GM12878 (cell line): ENCODE data around the gene ZNF335. TPM values are rescaled to one million over a fixed set of nuclear protein-coding genes. Genes with fewer than 3 reads are reported as not detected.

Experiments used
- ATAC-seq: fragments of 200-7000 bp; cut with Tn5 transposase; 3 replicates; pipeline ENCODE4 v1.9.1; 2020; ENCODE audit warnings: mild to moderate bottlenecking, moderate library complexity
- BruUV-seq: library from RNA; stranded (reverse); fragments of 400-500 nt; replicated peaks from 2 replicates; lab custom pipeline; 2021; lab: Mats Ljungman, UMichigan
- CTCF ChIA-PET: fragments of 300-600 bp; sonication (Branson Sonifier 250); formaldehyde crosslinking; extraction: SDS; loops from one replicate; lab custom pipeline; 2021; ENCODE audit warnings: inconsistent platforms; lab: Yijun Ruan, JAX
- POLR2A ChIA-PET: fragments of 350-600 bp; formaldehyde crosslinking; extraction: SDS; loops from one replicate; lab custom pipeline; 2021; ENCODE audit warnings: inconsistent platforms; lab: Charles Lee
- RAD21 ChIA-PET: fragments of 300-600 bp; sonication (Branson Sonifier 250); formaldehyde crosslinking; loops from one replicate; lab custom pipeline; 2023; ENCODE audit warnings: antibody characterized with exemption; ENCODE audit not compliant: unreplicated experiment; lab: Charles Lee
- SMC1A ChIA-PET: fragments of 300-600 bp; sonication (Branson Sonifier 250); formaldehyde crosslinking; loops from one replicate; lab custom pipeline; 2023; ENCODE audit not compliant: unreplicated experiment, uncharacterized antibody; lab: Charles Lee
- DNase-seq: peaks from one replicate; pipeline ENCODE4 v3.0.0-alpha.2; 2011; ENCODE audit warnings: low read depth, low spot score
- FAIRE-seq: peaks from 3 replicates; lab custom pipeline; 2011; peaks lifted over from hg19 to GRCh38; lab: Jason Lieb, UNC
- H2AFZ ChIP-seq: 2 replicates; pipeline ENCODE4 v1.6.0; 2011; ENCODE audit warnings: low read depth, low read length, control low read depth; ENCODE audit not compliant: control insufficient read depth
- H3K27ac ChIP-seq: 2 replicates; pipeline ENCODE4 v1.5.1; 2011; ENCODE audit warnings: control low read depth; ENCODE audit not compliant: control insufficient read depth, insufficient read depth
- H3K27me3 ChIP-seq, 2 experiments: replicated peaks in 1 of 2; 2 replicates each; pipeline versions ENCODE4 v1.6.0 to v1.6.1; 2011; ENCODE audit warnings: low read length in 1 of 2; ENCODE audit not compliant: control insufficient read depth in 2 of 2, insufficient read depth in 2 of 2
- H3K36me3 ChIP-seq, 2 experiments: 2 replicates each; pipeline ENCODE4 v1.5.1; 2011; ENCODE audit warnings: low read length in 1 of 2; ENCODE audit not compliant: control insufficient read depth in 2 of 2, insufficient read depth in 2 of 2
- H3K4me1 ChIP-seq: 2 replicates; pipeline ENCODE4 v1.6.1; 2011; ENCODE audit warnings: mild to moderate bottlenecking, low read length, moderate library complexity, mixed read lengths; ENCODE audit not compliant: control insufficient read depth, insufficient read depth
- H3K4me2 ChIP-seq: 2 replicates; pipeline ENCODE4 v1.6.0; 2011; ENCODE audit warnings: control low read depth; ENCODE audit not compliant: control insufficient read depth, insufficient read depth
- H3K4me3 ChIP-seq: fragments of 200-600 bp; sonication (generic); 2 replicates; pipeline ENCODE4 v1.5.1; 2016
- H3K79me2 ChIP-seq: 2 replicates; pipeline ENCODE4 v1.6.0; 2011; ENCODE audit warnings: low read length; ENCODE audit not compliant: control insufficient read depth, insufficient read depth
- H3K9ac ChIP-seq: 2 replicates; pipeline ENCODE4 v1.8.0; 2011; ENCODE audit warnings: low read length, control low read depth, mixed read lengths; ENCODE audit not compliant: control insufficient read depth, insufficient read depth
- H3K9me3 ChIP-seq: replicated peaks from 3 replicates; pipeline ENCODE4 v1.5.1; 2011; ENCODE audit warnings: mild to moderate bottlenecking, low read length; ENCODE audit not compliant: control insufficient read depth, insufficient read depth
- H4K20me1 ChIP-seq: 2 replicates; pipeline ENCODE4 v1.6.0; 2011; ENCODE audit not compliant: control insufficient read depth, insufficient read depth
- ETV6 ChIP-seq, 2 experiments: fragments of 450-650 bp in 1 of 2; IDR thresholded peaks in 1 of 2; conservative IDR thresholded peaks in 1 of 2; 2 replicates each; pipeline ENCODE4 v1.6.1; 2014; ENCODE audit warnings: antibody characterized with exemption in 1 of 2, borderline replicate concordance in 1 of 2, low read depth in 1 of 2, mild to moderate bottlenecking in 1 of 2, moderate library complexity in 1 of 2
- HDAC2 ChIP-seq: fragments of 200-600 bp; sonication (generic); IDR thresholded peaks from 2 replicates; pipeline ENCODE4 v1.6.1; 2017
- KLF5 ChIP-seq: fragments of 450-650 bp; IDR thresholded peaks from 2 replicates; pipeline ENCODE4 v1.6.1; 2014; ENCODE audit warnings: mild to moderate bottlenecking; ENCODE audit not compliant: partially characterized antibody
- MEF2A ChIP-seq: IDR thresholded peaks from 2 replicates; pipeline ENCODE4 v1.6.1; 2011; ENCODE audit warnings: low read depth, mild to moderate bottlenecking, low read length, moderate library complexity; ENCODE audit not compliant: insufficient read depth
- NR2F1 ChIP-seq: fragments of 450-650 bp; conservative IDR thresholded peaks from 2 replicates; pipeline ENCODE4 v1.6.1; 2017; ENCODE audit warnings: mild to moderate bottlenecking
- NRF1 ChIP-seq: conservative IDR thresholded peaks from 2 replicates; pipeline ENCODE4 v1.6.1; 2011; ENCODE audit warnings: mild to moderate bottlenecking, low read depth, low read length, improper control_type of control experiment
- SMARCA5 ChIP-seq: fragments of 450-650 bp; IDR thresholded peaks from 2 replicates; pipeline ENCODE4 v1.6.1; 2017; ENCODE audit warnings: mild to moderate bottlenecking
- SREBF1 ChIP-seq: IDR thresholded peaks from 2 replicates; pipeline ENCODE4 v1.6.1; 2012; ENCODE audit warnings: mild to moderate bottlenecking, low read length
- TCF12 ChIP-seq: IDR thresholded peaks from 2 replicates; pipeline ENCODE4 v1.6.1; 2011; ENCODE audit warnings: low read depth, mild to moderate bottlenecking, low read length
- WGBS: methylation state at CpG from one replicate; pipeline ENCODE4 v1.1.6; 2016; ENCODE audit warnings: low lambda C conversion rate; ENCODE audit not compliant: insufficient replicate concordance, insufficient coverage; ENCODE audit errors: missing lambda C conversion rate; 5-methylcytosine and 5-hydroxymethylcytosine counted together
- in situ Hi-C: fragments of 300-500 bp; cut with MboI; formaldehyde crosslinking; loops from 9 replicates; pipeline ENCODE4 v1.14.3; 2018; ENCODE audit warnings: mixed read lengths
- intact Hi-C: fragments of 100-400 bp; cut with micrococcal nuclease; formaldehyde crosslinking; loops from one replicate; pipeline ENCODE4 v1.14.2; 2022; ENCODE audit not compliant: unreplicated experiment
- polyA plus RNA-seq, 11 experiments: library from polyadenylated mRNA; depleted of rRNA in 4 of 11; unstranded in 6 of 11; stranded (reverse) in 5 of 11; fragments of >200 nt; fragmentation: Nextera tagmentation in 4 of 11; fragmentation: Illumina TruSeq in 1 of 11; extraction: Ambion mirVana in 4 of 11; extraction: Trizol in 1 of 11; gene quantifications; 1 replicate in 1 of 11; 2 replicates in 10 of 11; pipeline versions ENCODE4 v1.2.1 to v1.2.3, GENCODE V29; 2011 to 2016; ENCODE audit warnings: inconsistent platforms in 2 of 11, missing spikeins in 2 of 11, low read depth in 1 of 11
- total RNA-seq, 4 experiments: library from RNA; depleted of rRNA in 3 of 4; stranded (reverse); fragments of >200 nt in 3 of 4; fragmentation: Illumina TruSeq in 1 of 4; extraction: Trizol in 1 of 4; gene quantifications; 2 replicates each; pipeline versions ENCODE4 v1.2.1 to v1.2.3, GENCODE V29; 2013 to 2021

Gene ZNF335
- total and polyA plus RNA-seq, 10 of the 15 experiments (the other 5 are each of a cell fraction or from before 2014, with no cell fraction given): 0.74 to 30.1 (median 14.5) TPM

DNA sequence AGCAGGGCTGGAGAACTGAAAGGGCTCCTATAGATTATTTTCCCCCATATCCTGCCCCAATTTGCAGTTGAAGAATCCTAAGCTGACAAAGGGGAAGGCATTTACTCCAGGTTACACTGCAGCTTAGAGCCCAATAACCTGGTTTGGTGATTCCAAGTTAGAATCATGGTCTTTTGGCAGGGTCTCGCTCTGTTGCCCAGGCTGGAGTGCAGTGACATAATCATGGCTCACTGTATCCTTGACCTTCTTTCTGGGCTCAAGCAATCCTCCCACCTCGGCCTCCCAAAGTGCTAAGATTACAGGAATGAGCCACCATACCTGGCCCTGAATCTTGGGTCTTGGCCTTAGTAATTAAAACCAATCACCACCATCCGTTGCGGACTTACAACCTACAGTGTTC lies 35.7 kb upstream of the ZNF335 start:
- ChIA-PET CTCF (interaction anchor here (0.7 to 11.5 kb wide), 3 partner anchors 19 to 165 kb away, joined by 3 to 190 read pairs (median 4); no protein-coding TSS in a partner anchor), SMC1A (interaction anchor here (0.6 kb wide), 1 partner anchor 21 kb away, joined by 3 read pairs; no protein-coding TSS in a partner anchor), RAD21 (interaction anchor here (0.6 to 1.4 kb wide), 2 partner anchors 16 to 20 kb away, joined by 3 read pairs; no protein-coding TSS in a partner anchor), POLR2A (interaction anchor here (1.0 to 1.2 kb wide), 2 partner anchors 11 to 36 kb away, joined by 3 read pairs; no protein-coding TSS in a partner anchor)
- Histone ChIP-seq H2AFZ (no peak overlapping the region), H3K4me2 (peak overlapping the region; percentile 38; the same call in 1 of the 2 replicates), H3K9ac (no peak overlapping the region), H3K36me3 (no peaks in the 10 kb centered on the region), H3K4me3 (no peak overlapping the region), H3K27ac (peak overlapping the region; percentile 37), H3K79me2 (no peaks in the 10 kb centered on the region), H3K27me3 (peaks cover 11 to 12% of the 10 kb centered on the region in 2 experiments; a peak in 3 of 4 replicates), H3K4me1 (peaks cover 43% of the 10 kb centered on the region), H4K20me1 (no peaks in the 10 kb centered on the region), H3K9me3 (no peaks in the 10 kb centered on the region; the same call in 2 of the 3 replicates)
- intact Hi-C loops: no loop called here
- FAIRE-seq (no peak), ATAC-seq (no peak), DNase-seq (no peak)
- no TSS peak for BruUV-seq
- in situ Hi-C loops: no loop called here
- TF ChIP-seq SMARCA5: no peak
- TF ChIP-seq KLF5: no peak
- TF ChIP-seq NRF1: no peak
- TF ChIP-seq ETV6 (conservative IDR thresholded peaks at IDR 0.05 in 1 of 2, IDR thresholded peaks at IDR 0.05 in 1 of 2; ENCODE audit: borderline replicate concordance in 1 of 2, low read depth in 1 of 2): no peak
- no peak for TF ChIP-seq MEF2A
- no peak for TF ChIP-seq SREBF1
- 70% methylated on average over 4 of the region's 4 CpGs for WGBS

DNA sequence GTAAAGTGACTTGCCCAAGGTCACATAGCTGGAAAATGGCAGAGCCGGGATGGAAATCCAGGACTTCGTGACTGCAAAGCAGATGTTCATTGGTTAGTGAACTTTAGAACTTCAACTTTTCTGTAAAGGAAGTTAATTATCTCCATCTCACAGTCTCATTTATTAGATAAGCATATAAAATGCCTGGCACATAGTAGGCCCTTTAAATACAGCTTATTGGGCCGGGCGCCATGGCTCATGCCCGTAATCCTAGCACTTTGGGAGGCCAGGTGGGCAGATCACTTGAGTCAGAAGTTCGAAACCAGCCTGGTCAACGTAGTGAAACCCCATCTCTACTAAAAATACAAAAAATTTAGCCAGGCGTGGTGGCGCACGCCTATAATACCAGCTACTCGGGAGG lies 35.0 kb upstream of the ZNF335 start:
- peaks cover 43% of the 10 kb centered on the region for H3K4me1 ChIP-seq
- ChIA-PET POLR2A (interaction anchor here (1.1 kb wide), 1 partner anchor 36 kb away, joined by 3 read pairs; no protein-coding TSS in a partner anchor), RAD21 (no interaction called here)

More for the DNA sequence above, 35.0 kb upstream of the ZNF335 start:
- H3K9me3 ChIP-seq: no peaks in the 10 kb centered on the region; the same call in 2 of the 3 replicates
- no peaks in the 10 kb centered on the region for H3K79me2 ChIP-seq
- in situ Hi-C loops (no loop called here), intact Hi-C loops (no loop called here)
- WGBS: 86% methylated on average over 11 of the region's 11 CpGs
- H4K20me1 ChIP-seq: no peaks in the 10 kb centered on the region
- FAIRE-seq (no peak), ATAC-seq (no peak), DNase-seq (no peak)
- H3K4me2 ChIP-seq: no peak overlapping the region
- no peak overlapping the region for H3K9ac ChIP-seq
- SMC1A ChIA-PET: no interaction called here
- H3K36me3 ChIP-seq: no peaks in the 10 kb centered on the region
- peaks cover 11 to 12% of the 10 kb centered on the region in 2 experiments; a peak in 3 of 4 replicates for H3K27me3 ChIP-seq
- no TSS peak for BruUV-seq
- no peak overlapping the region for H3K4me3 ChIP-seq
- CTCF ChIA-PET: interaction anchor here (11.5 kb wide), 1 partner anchor 19 kb away, joined by 190 read pairs; no protein-coding TSS in a partner anchor
- no peak overlapping the region for H2AFZ ChIP-seq
- no peak for TF ChIP-seq NR2F1
- TF ChIP-seq TCF12: no peak
- TF ChIP-seq HDAC2: no peak
- no peak overlapping the region for H3K27ac ChIP-seq
